Stimulated activated CD4-positive, alpha-beta T cell treated with anti-CD3 and anti-CD28 coated beads, TNF-alpha, amount 100 ng/mL, for 48 hours (primary cell): ENCODE results near the gene GALNT4.

ENCODE experiments used
- DNase-seq, 3 donors: peaks; one replicate each; pipeline ENCODE4 v3.0.0-alpha.2; 2020; ENCODE audit warnings: low read depth in 3 of 3

Gene GALNT4

DNA sequence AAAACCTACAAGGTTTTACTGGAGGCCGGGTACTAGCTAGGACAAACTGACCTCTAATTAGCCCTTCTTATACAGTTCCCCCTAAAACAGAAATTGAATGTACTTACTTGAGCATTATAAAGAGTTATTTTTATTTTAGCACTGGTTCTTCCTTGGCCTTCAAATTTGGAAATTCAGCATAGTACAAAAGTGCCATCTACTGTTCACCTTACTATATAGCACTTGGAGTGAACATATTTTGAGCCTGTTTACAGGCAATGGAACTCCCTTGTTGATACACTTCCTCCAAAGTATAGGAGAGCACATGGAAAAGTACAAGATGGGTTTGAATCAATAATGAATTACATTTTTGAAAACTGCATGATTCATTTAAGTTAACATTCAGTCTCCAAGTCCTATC lies 5.1 kb upstream of the GALNT4 start:
- no peak for DNase-seq

DNA sequence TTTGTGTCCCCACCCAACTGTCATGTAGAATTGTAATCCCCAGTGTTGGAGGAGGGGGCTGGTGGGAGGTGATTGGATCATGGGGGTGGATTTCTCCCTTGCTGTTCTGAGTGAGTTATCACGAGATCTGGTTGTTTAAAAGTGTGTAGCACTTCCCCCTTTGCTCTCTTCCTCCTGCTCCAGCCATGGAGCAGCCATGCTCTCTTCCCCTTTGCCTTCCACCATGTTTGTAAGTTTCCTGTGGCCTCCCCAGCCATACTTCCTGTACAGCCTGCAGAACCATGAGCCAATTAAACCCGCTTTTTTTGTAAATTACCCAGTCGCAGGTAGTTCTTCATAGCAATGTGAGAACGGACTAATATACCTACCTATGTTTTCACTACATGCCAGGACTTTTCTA lies 3.8 kb upstream of the GALNT4 start:
- no peak for DNase-seq

DNA sequence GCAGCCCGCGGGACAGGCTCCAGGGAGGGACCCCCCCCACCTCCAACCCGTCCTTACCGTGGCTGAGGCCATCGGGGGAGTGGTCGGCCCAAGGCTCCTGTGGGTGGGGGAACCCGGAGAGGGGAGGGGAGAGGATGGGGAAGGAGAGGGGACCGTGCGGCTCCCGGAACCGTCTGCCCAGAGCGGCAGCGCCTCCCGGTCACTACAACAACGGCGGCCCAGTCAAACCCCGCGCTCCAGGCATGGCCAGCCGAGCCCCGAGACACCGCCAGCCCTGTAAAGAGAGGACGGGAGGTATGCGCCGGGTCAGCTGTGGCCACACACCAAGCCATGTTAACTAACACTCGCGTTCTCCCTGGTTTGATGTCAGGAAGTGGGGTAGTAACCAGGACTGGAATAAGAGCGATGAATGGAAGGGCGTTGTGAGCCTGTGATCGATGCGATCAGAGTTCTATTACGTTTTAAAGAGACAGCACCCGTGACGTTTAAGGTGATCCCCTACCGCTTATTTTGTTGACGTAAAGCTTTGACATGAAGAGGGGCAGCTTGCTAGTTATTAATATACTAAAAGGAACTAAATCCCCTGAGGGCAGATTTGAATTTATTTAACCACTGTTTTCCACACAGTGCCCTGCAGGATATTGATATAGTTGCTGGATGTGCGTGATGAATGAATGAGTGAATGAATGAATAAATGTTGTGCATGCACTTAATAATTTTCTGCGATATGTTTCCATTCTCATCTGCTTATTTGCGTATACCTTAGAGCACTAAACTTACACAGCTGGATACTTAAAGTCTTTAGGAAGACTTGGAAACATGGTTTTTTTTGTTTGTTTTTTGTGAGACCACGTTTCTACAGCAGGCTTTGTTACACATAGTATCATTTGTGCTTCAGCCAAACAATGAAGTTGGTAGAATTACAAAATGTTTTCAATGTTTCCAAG lies 1.5 kb upstream of the GALNT4 start, which contains the start of gene POC1B:
POC1B (minus strand) TSS at position 224 of the 947 bp plus-strand sequence; CDS start at position 72, 152 bp downstream.
- DNase-seq: peak; percentile 41 to 74 (median 58)

DNA sequence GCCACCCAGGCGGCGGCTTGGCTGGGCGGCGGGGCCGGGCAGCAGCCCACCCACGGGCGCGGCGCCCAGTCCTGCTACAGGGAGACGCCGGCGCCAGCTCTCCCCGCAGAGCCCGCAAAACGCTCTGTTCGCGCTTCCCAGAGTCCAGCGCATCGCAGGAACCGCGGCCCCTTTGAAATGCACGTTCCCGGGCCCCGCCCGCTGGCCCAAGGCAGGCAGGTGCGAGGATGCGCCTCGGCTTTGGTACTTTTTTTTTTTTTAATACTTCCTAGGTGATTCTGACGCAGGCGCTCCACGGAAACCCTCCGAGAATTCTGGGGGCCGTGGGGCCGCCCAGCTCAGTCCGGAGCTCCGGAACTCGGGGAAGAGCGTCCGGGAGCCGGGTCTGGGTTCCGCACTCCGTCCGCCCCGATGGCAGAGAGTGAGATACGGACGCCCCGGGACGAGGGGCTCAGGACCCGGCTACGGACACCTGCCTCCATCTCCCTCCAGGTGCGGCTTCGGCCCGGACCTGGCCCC lies 768 bp upstream of the GALNT4 start:
- DNase-seq: peak in 2 of 3 donors; percentile 19 to 33

DNA sequence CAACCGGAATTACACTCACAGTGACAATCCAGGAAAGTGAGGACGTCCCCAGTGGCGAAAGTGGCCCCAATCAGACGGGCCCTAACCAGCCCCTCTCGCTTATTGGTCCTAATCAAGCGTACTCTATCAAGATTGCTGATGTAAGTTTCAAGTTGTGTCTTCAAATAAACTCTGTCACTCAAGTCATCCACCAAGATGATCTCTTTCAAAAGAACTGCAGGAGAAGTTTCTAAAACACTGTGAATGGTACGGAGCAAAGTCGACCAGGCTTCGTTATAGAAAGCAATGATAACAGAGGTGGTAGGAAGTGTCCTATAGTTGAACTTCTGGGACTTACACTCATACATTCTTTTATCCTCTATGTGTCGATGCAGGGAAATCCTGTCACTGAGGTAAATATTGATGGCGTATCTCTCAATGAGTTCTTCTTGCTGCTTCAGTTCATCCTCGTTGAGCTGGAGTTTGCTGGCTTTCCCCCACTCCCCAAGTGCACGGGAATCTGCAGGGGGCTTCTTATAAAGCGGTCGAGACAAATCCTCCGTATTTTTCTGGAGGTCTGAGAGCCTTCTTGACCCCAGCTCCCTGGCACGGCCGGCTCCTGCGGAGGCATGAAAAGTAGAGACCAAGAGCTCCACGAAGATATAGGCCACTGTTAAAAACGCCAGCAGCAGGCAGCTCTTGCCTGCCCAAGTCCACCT lies 604 bp downstream of the GALNT4 start:
- no peak for DNase-seq

DNA sequence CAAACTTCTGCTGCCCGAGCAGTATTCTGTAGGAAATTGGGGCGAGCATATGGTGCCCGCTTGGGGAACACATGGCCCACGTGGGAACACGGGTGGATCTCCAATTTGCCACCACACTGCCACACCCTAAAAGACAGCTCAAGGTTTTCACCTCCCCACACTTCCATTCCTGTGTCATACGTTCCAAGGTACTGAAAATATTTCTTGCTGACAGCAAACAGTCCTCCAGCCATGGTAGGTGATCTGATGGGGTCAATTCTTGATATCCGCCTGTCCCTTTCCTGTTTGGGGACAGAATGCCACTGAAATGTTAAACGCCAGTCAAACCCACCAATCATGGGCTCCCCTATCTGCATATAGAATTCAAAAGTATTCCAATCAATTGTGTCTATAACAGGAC lies 1.2 kb downstream of the GALNT4 start:
- no peak for DNase-seq

DNA sequence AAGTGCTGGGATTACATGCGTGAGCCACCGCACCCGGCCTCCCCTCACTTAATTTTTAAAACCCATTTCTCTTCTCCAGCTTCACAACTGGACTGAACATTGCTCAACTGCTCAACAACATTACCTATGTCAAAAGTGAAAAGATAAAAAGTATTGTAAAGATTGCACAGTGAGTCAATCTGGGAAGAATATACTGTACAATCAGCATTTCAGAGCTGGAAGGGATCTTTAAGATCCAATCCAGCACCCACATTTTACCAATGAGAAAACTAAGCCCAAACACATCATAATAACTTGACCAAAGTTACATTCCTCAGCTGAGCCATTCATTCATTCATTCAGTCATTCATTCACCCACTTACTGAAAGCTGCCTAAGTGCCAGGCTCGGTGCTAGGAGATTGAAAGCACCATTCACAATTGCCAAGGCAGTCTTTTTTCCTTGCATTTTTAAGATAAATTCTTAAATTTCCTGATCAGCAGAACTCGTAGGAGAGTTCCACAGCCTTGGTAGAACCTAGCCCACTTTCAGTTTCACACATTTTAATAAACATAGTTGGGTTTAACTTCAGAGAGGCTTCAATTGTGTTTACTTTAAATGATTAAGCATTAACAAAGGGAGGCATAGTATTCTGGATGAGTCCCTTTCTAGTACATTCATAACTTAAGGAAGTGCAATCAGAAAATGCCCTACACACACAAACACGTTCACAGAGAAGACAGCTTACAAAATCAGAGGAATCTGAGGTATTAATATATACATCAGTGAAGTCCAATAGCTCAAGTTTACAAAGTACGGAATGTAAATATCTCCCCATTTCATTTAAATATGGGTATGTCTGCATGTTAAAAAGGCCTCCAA lies 3.0 kb downstream of the GALNT4 start:
- DNase-seq: no peak

DNA sequence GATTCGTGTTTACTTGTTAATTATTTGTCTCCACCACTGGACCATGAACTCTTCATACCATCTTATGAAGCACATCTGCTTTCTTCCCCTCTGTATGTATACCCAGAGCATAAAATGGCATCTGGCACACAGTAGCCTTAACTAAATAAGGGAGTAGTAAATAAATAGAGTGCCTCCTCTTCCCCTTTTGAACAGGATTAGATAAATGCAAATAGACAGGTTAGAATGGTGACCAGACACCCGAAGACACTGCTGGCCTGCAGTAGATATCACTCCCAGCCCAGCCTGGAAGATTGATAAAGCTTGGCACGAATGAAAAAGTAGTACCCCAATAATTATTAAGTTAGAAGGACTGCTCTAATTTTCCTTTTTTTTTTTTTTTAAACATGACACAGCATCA lies 6.9 kb downstream of the GALNT4 start:
- no peak for DNase-seq

DNA sequence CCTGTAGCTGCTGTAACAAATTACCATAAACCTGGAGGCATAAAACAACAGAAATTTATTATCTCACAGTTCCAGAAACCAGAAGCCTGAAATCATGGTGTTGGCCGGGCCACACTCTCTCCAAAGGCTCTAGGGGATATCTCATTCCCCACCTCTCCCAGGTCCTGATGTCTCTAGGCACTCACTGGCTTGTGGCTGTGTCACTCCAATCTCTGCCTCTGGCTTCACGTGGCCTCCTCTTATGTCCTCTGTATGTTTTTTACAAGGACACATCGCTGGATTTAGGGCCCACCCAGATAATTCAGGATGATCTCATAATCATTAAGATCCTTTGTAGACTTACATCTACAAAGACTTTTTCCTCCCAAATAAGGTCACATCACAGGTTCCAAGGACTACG lies 8.0 kb downstream of the GALNT4 start:
- DNase-seq: no peak

DNA sequence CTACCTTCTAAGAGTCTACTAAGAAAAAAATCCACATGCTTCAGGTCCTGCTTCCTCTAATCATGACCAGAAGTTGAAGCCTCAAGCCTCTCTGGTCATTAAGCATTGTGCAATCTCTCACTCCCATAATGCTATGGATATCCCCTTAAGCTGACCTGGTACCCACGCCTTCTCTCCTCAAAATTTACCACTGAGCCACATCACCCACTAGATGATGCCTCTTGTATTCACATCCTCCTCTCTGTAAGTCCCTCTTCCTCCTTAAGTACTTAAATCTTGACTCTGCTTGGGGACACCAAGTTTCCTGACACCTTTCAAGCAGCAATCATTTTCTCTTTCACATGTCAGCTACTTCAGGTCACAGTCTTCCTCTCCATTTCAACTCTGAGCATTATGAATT lies 9.8 kb downstream of the GALNT4 start:
- DNase-seq: no peak

DNA sequence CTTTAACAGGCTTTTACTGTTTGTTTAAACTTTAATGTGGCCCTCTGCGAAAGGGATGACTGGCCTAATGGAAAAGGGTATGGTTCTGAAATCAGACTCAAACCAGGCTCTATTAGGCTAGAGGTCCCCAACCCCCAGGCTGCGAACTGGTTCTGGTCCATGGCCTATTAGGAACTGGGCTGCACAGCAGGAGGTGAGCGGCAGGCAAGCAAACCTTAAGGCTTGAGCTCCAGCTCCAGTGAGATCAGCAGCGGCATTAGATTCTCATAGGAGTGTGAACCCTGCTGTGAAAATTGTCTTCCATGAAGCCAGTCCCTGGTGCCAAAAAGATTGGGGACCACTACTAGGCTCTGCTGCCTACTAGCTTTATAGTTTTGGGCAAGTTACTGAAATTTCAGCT lies 11.1 kb downstream of the GALNT4 start:
- DNase-seq: no peak

DNA sequence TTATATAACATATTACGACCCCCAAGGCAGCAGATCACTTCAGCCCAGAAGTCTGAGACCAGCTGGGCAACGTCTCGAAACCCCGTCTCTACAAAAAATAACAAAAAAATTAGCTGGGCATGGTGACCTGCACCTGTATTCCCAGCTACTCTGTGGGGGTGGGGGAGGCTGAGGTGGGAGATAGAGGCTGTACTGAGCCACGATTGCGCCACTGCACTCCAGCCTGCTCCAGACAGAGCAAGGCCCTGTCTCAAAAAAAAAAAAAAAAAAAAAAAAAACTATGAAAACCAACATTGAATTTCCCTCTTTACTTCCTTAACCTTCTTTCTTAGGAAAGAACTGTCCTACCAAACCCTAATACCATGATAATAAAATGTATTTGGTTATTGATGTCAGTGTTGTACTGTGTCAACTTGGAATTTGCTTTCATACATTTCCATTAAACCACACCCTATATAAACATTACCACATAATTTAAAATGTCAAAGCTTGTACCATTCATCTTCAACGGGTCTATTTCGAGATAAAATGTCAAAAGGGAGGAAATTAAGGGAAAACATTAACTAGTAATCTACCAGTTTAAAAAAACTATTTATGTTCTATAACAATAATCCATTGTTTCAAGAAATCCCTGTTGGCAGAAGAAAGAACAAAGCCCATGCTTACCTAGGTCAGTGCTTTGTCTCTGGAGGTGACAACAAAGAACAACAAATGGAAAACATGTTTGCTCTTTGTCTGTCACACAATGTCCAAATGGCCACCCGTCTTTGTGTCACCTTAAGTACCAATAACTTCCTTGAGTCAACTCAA lies 17.4 kb downstream of the GALNT4 start:
- no peak for DNase-seq

DNA sequence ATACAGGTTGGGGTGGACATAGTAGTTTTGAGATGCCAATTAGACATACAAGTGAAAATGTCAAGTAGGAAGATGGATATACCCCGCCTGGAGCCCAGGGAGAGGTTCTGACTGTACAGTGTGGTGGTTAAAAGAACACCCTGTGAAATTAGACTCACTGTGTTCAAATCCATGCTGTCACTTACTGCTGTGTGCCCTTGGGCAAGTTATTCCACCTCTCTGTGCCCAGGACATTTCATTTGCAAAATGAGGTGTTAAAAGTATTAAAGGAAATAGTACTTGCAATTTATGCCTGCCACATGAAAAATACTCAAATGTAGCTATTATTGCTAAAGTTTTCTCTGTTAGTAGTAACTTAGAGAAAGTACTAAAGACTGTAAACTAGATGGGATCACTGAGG lies 18.5 kb downstream of the GALNT4 start:
- DNase-seq: no peak

DNA sequence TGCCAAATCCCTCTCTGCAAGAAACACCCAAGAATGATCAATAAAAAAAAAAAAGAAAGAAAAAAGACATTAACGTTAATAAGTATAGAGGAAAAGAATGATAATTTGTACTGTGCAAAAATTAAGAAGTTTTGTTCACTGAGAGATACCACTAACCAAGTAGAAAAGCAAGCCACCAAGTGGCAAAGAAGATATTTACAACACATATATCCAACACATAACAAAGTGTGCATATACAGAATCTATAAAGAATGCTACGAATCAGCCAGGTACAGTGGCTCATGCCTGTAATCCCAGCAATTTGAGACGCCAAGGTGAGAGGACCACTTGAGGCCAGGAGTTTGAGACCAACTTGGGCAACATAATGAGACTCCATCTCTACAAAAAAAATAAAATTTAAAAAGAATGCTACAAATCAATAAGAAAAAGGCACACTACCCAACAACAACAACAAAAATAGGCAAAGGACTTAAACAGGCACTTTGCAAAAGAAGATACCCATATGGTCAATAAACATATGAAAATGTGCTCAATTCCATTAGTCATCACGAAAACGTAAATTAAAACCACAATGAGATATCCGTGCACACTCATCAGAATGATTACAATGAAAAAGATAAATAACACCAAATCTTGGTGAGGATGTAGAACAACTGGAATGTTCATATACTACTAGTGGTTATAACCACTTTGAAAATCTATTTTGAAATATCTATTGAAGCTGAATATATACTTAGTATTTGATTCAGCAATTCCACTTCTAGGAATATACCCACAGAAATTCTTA lies 19.8 kb downstream of the GALNT4 start:
- DNase-seq: no peak

DNA sequence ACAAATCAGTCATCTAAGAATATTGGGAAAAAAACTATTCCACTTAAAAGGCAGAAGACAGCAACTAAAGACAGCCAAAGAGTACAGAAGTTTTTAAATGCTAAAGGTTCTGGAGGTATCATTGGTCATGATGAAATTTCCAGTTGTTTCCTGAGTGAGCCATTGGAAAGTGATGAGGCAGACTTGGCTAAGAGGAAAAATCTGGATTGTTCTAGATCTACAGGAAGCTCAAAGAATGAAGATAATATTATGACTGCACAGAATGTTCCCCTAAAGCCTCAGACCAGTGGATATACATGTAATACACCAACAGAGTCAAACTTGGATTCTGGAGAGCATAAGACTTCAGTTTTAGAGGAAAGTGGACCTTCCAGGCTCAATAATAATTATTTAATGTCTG lies 22.8 kb downstream of the GALNT4 start:
- no peak for DNase-seq

DNA sequence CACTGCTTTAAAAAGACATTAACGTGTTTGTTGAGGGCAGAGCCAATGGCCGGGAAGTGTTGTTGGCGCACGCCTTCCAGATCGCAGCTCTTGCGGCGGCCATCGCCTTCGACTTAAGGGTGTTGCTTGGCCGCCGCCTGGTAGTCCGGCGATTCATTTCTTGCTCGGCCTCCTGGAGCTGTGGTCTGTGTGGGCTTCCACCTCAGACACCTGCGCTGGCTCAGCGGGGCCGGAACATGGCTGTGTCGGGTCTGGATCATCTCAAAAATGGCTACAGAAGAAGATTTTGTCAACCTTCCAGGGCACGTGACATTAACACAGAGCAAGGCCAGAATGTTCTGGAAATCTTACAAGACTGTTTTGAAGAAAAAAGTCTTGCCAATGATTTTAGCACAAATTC lies 24.7 kb downstream of the GALNT4 start:
- DNase-seq: no peak

DNA sequence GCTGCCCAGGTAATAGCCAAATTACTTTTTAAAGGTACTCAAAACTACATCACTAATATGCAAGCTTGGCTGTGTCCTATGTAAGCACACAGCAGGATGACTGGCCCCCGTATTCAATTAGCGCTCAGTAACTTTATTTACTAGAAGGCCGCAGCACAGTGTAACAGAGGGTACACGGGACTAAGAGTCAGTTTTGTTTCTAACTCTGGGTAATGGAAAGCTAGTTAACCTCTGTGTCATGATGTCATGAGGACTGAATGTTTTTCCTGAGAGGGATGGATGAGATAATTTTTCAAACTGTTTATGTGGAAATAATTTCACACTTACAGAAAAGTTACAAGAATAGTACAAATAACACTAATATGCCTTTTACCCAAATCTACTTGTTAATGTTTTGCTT lies 27.1 kb downstream of the GALNT4 start:
- DNase-seq: no peak

DNA sequence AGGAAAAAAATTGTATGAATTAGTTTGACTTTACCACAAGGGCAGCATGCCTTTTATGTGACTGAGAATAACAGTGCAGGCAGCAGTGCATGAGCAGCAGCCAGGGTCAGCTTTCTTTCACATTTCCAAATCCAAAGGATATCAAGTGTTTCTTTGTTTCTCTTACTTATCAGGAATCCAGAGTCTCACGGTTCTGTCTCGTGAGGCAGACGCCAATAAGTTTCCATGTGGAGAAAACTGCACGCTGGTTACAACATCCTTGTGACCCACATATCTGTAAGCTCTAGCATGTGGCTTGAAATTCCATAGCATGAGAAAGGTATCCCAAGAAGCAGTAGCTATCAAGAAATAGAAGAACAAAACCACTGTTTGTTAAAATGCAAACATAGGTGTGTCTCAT lies 27.6 kb downstream of the GALNT4 start:
- no peak for DNase-seq

DNA sequence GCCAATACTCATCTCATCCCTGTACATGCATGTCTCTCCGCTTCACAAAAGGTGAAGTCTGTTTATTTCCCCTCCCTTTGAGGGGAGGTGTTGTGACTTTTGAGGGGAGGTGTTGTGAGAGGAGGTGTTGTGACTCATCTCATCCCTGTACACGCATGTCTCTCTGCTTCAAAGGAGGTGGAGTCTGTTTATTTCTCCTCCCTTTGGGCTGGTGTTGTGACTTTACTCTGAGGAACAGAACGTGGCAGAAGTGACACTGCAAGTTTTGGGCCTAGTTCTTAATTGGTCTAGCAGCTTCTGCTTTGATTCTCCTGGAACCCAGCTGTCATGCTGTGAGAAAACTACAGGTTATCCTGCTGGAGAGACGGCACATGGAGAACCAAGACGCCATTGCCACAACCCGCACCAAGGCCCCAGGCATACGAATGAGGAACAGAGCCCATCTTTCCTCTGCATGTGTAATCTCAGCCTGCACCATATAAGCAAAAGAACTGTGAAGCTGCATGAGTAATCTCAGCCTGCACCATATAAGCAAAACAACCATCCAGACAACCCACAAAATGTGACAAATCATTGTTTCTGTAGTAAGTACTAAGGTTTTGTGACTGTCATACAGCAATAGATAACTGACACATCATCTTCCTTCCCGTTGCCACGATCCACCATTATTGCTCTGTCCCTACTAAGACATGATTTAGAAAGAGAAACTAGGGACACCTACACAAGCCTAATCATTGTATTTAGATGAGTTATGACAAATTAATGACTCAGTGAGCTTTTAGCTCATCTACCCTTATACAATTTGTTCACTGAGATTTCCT lies 30.0 kb downstream of the GALNT4 start:
- DNase-seq: peak; percentile 11 to 46 (median 22)
